Dedifferentiated amniotic fluid mesenchymal stem cell (primary cell): ENCODE data around the gene CNKSR1.
"Not testable (repeated sequence)": the region's sequence is repeated elsewhere in the genome, so short reads cannot be mapped to it uniquely, and the experiment has no call there.

Experiments
- DNase-seq: peaks from one replicate; pipeline ENCODE4 v3.0.0-alpha.2; 2016; ENCODE audit errors: extremely low spot score

CNKSR1 gene

DNA sequence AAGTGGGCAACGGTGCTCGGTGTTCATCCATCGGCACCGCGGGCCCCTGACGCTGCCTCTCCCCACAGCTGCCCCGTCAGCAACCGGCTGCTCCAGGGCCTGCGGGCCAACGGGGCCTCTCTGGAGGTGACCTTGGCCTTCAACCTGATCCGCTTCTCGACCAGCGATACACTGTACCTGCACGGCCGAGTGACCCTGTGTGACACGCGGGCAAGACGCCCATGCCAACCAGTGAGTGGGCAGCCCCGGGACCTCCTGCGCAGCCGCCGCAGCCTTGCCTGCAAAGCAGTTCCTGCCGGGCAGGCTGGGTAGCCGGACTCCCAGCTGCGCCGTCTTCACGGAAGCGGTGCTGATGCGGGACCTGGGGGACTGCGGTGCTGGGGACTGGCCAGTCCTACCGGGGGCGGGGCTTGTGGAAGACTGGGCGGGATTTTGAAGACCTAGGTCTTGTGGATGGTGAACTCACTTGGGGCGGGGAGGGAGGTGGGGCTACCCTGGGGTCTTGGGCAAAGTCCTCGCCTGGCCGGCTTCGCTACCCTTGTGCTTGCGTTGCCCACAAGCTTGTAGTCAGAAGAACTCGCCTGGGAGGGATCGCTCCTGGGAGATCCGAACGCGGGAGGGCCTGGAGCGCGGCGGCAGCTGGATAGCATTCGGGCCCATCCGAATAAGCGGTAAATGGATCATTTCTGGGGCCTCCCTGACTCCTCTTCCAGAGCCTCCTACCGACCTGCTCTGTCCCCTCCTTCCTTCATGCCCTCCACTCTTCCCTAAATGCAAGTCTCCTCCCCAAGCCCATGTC lies 47.9 kb downstream of the CNKSR1 start:
- no peak for DNase-seq

DNA sequence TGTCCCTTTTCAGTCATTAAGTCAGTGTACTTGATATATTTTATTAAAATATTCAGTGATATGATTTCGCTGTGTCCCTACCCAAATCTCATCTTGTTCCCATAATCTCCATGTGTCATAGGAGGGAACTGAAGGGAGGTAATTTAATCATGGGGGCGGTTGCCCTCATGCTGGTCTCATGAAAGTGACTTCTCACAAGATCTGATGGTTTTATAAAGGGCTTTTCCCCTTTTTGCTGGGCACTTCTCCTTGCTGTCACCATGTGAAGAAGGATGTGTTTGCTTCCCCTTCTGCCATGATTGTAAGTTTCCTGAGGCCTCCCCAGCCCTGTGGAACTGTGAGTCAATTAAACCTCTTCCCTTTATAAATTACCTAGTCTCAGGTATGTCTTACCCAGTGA lies 53.4 kb downstream of the CNKSR1 start:
- not testable (repeated sequence) for DNase-seq

DNA sequence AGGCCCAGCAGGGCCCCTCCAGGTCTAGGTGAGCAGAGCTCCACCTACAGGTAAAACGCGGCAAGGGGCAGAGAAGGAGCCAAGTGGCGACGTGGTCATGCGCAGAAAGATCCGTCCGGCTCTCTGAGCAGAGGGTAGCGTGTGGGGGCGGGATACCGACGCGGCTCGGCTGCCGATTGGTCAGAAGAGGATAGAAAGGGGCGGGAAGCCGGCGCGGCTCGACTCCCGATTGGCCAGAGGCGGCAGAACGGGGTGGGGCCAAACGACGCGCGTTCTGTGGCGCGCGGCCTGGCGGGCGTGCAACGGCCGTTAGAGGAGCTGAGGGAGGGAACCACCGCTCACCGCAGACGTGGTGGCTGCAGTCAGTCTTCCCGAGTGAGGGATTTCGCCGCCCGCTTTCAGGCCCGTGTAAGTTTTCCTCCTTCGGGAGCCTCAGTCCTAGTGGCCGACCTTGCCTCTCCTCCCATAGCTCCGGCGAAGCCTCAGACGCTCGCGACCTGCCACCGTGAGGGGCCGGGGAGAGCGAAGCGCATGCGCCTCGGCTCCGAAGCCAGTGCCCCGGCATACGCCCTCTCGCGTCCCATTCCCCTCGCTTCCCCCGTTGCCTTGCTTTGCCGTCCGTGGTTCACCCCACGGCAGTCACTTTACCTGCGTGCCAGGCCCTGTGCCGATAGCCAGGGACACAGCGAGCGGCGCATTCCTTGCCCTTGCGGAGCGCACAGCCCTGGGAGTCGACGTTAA lies 56.8 kb downstream of the CNKSR1 start, which contains the start of gene CEP85:
CEP85 (plus strand) TSS at position 298 of the 741 bp plus-strand sequence. CDS start 5,584 bp downstream, outside the sequence.
- peak; percentile 98 for DNase-seq

DNA sequence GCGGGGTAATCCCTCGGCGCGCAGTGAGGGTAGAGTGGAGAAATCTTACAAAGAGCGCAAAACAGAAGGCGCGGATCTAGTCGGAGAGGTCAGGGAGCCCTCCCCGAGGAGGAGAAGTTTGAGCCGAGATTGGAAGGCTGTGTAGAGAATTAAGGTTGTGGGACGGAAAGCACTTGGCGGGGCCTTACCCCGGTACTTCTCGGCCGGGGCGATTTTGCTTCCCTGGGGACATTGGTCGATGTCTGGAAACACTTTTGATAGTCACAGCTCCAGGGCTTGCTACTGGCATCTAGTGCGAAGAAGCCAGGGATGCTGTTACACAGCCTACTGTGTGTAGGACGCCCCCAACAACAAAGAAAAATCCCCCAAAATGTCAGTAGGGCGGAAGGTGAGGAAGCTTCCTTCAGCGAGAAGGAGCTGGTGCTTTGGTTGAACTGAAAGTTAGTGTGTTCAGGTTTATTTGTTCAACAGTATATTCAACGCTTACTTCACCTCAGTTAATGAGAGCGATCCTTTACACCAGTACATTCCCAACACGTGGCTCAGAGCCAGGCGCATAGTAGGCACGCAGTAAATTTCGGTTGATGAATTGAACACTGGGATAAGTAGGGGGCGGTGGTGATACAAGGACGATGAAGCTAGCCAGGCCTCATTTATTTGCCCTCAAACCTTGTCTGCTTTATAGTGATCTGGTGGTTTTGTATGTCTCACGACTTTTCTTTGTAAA lies 57.5 kb downstream of the CNKSR1 start:
- no peak for DNase-seq

DNA sequence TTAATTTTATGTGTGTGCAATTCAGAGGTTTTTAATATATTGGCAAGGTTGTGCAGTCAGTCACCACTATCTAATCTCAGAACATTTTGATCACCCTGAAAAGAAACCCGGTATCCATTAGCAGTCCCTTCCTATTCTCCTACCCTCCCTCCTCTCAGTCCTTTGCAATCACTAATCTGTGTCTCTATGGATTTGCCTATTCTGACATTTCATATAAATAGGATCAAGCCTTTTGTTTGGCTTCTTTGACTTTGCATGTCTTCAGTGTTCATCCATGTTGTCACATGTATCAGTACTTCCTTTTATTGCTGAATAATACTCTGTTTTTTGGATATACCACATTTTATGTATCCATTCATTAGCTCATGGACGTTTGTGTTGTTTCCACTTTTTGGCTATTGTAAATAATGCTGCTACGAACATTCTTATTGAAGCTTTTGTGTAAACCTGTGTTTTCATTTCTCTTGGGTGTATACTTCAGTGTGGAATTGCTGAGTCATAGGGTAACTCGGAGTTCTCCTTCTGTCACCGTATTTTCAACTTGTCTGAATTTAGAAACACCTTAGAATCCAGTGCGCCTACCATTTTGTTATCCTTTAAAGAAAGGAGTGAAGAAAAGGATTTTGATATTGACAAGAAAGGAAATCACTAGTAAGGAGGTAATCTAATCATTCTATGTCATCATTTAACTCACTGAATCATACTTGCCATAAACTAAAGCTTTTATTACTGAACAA lies 60.1 kb downstream of the CNKSR1 start:
- DNase-seq: no peak
